Ascending aorta (tissue), 2 donors: ENCODE measurements around the gene SPATA25. TPM values are rescaled to one million over a fixed set of nuclear protein-coding genes. Genes with fewer than 3 reads are reported as not detected.
"Not testable (repeated sequence)": the region's sequence is repeated elsewhere in the genome, so short reads cannot be mapped to it uniquely, and the experiment has no call there.

Experiments
- DNase-seq, 2 donors: peaks; one replicate each; pipeline ENCODE4 v3.0.0-alpha.2; 2019; ENCODE audit warnings: low spot score in 2 of 2
- H3K27ac ChIP-seq, 2 donors: fragments of 200-600 bp; sonication (generic); one replicate each; pipeline ENCODE4 v1.5.1; 2016 to 2017; ENCODE audit warnings: mild to moderate bottlenecking in 1 of 2
- H3K27me3 ChIP-seq: fragments of 200-600 bp; sonication (generic); one replicate; pipeline ENCODE4 v1.5.1; 2017
- H3K36me3 ChIP-seq, 2 donors: fragments of 200-600 bp; sonication (generic); one replicate each; pipeline ENCODE4 v1.5.1; 2016
- H3K4me1 ChIP-seq, 2 donors: fragments of 200-600 bp; sonication (generic); one replicate each; pipeline ENCODE4 v1.5.1; 2016 to 2017; ENCODE audit warnings: mild to moderate bottlenecking in 1 of 2
- H3K4me3 ChIP-seq, 2 donors: fragments of 200-600 bp; sonication (generic); one replicate each; pipeline ENCODE4 v1.5.1; 2016 to 2017; ENCODE audit warnings: mild to moderate bottlenecking in 1 of 2
- H3K9me3 ChIP-seq, 2 donors: fragments of 200-600 bp; sonication (generic); one replicate each; pipeline ENCODE4 v1.5.1; 2016
- CTCF ChIP-seq, 3 experiments: fragments of 200-600 bp in 2 of 3; fragments of 450-650 bp in 1 of 3; sonication (generic) in 2 of 3; IDR thresholded peaks; one replicate each; pipeline ENCODE4 v1.5.1; 2016 to 2019; ENCODE audit warnings: antibody characterized with exemption in 3 of 3, mild to moderate bottlenecking in 1 of 3, moderate library complexity in 1 of 3
- intact Hi-C: fragments of 100-400 bp; cut with DNase I; formaldehyde crosslinking; loops from one replicate; pipeline ENCODE4 v1.15.1; 2023
- total RNA-seq: library from RNA; depleted of rRNA; stranded (reverse); fragments of >200 nt; gene quantifications from one replicate; pipeline ENCODE4 v1.1.0, GENCODE V29; 2016

The SPATA25 gene
- total RNA-seq, 1 donor from 2014 or later, result 32.8 TPM

GRCh38 chr20:45933266-45934045 is 46.0 kb upstream of the SPATA25 start:
- intact Hi-C loops, result loop anchor here (1.0 to 5.0 kb wide), 7 partner anchors 22 to 755 kb away; partner anchors contain the start of genes ACOT8, CTSA, NEURL2 and TP53RK
- Histone ChIP-seq H3K27me3 (no peaks in the 10 kb centered on the region), H3K27ac (peak overlapping the region; percentile 98 to 100), H3K4me3 (peak overlapping the region; percentile 73 to 95), H3K36me3 (peaks cover 13 to 14% of the 10 kb centered on the region in 2 donors), H3K4me1 (peaks cover 5 to 16% of the 10 kb centered on the region in 2 donors), H3K9me3 (no peaks in the 10 kb centered on the region)
- TF ChIP-seq CTCF (IDR thresholded peaks at IDR 0.05), result peak in 2 of 3 experiments; percentile 21
- peak; percentile 53 to 81 for DNase-seq

GRCh38 chr20:45931680-45932079 is 44.3 kb upstream of the SPATA25 start:
- DNase-seq, H3K27ac ChIP-seq: not testable (repeated sequence)
- intact Hi-C loops, result loop anchor here (5.0 kb wide), 2 partner anchors 119 to 134 kb away; partner anchors contain the start of gene UBE2C

GRCh38 chr20:45927071-45927878 is 39.9 kb upstream of the SPATA25 start:
- H3K27ac ChIP-seq, result no peak overlapping the region
- no peak for TF ChIP-seq CTCF (IDR thresholded peaks at IDR 0.05)
- intact Hi-C loops, result no loop called here

More at GRCh38 chr20:45931680-45932079, 44.3 kb upstream of the SPATA25 start:
- not testable (repeated sequence) for H3K9me3 ChIP-seq, H3K4me3 ChIP-seq, H3K36me3 ChIP-seq, H3K27me3 ChIP-seq
- peaks cover 5 to 16% of the 10 kb centered on the region in 2 donors for H3K4me1 ChIP-seq

DNA sequence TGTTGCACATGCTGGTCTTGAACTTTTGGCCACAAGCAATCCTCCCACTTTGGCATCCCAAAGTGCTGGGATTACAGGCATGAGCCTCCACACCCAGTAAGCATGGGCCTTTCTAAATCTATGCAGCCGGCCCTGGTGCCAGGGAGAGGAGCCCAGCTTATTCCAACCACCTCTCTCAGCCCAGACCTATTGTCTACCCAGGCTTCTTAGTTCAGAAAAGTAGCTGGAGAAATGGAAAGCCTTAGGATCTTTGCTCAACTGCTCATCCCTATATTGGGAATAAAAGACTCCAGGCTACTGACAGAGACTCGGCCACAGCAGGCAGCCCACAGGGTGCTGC is 39.3 kb upstream of the SPATA25 start:
- Histone ChIP-seq H3K27ac (no peak overlapping the region), H3K36me3 (no peaks in the 10 kb centered on the region), H3K4me3 (no peak overlapping the region), H3K27me3 (no peaks in the 10 kb centered on the region), H3K4me1 (peaks cover 7 to 8% of the 10 kb centered on the region in 2 donors), H3K9me3 (no peaks in the 10 kb centered on the region)
- intact Hi-C loops, result no loop called here
- DNase-seq, result no peak
- no peak for TF ChIP-seq CTCF (IDR thresholded peaks at IDR 0.05)

More at GRCh38 chr20:45927071-45927878, 39.9 kb upstream of the SPATA25 start:
- DNase-seq, result no peak
- H3K27me3 ChIP-seq, result no peaks in the 10 kb centered on the region
- H3K4me1 ChIP-seq, result peaks cover 7 to 8% of the 10 kb centered on the region in 2 donors
- no peaks in the 10 kb centered on the region for H3K36me3 ChIP-seq
- H3K9me3 ChIP-seq, result no peaks in the 10 kb centered on the region
- H3K4me3 ChIP-seq, result no peak overlapping the region

DNA sequence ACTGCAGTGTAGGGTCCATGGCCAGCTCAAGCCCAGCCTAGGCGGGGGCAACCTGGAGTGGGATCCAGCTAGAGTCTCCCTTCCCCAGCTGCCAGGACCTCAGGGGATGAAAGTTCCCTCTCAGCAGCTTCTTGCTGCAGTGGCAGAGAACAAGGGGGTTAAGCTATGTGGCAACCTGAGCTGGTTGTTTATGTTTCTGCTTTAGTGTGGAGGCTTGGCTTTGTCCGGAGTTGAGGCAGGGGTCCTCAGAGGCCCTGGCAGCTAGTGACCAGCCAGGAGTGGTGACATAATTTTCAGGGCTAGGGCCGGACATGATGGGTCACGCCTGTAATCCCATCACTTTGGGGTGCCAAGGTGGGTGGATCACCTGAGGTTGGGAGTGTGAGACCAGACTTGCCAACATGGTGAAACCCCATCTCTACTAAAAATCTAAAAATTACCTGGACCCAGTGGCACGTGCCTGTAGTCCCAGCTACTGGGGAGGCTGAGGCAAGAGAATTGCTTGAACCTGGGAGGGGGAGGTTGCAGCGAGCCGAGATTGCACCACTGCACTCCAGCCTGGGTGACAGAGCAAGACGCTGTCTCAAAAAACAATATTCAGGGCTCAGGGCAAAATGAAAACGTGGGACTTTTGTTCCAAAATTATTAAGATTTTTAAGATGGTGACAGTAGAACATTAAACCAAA is 38.5 kb upstream of the SPATA25 start:
- no peak overlapping the region for H3K27ac ChIP-seq
- no peaks in the 10 kb centered on the region for H3K9me3 ChIP-seq
- TF ChIP-seq CTCF (IDR thresholded peaks at IDR 0.05), result no peak
- H3K4me1 ChIP-seq, result peaks cover 7 to 8% of the 10 kb centered on the region in 2 donors
- H3K27me3 ChIP-seq, result no peaks in the 10 kb centered on the region
- H3K4me3 ChIP-seq, result no peak overlapping the region
- H3K36me3 ChIP-seq, result no peaks in the 10 kb centered on the region
- DNase-seq, result no peak
- intact Hi-C loops, result no loop called here
